Activated B cell treated with CpG ODN at 0.5 μM for 24 hours (primary cell): ENCODE results near the gene ZSWIM5. TPM values are rescaled to one million over a fixed set of nuclear protein-coding genes. Genes with fewer than 3 reads are reported as not detected.

Source experiments
- ATAC-seq: fragments of 200-7000 bp; cut with Tn5 transposase; one replicate; pipeline ENCODE4 v1.10.0; 2021; ENCODE audit warnings: low read depth, mild to moderate bottlenecking, moderate library complexity
- CTCF ChIA-PET: fragments of 350-600 bp; sonication (Branson Sonifier 250); formaldehyde crosslinking; loops from one replicate; lab custom pipeline; 2021; ENCODE audit warnings: antibody characterized with exemption; lab: Charles Lee
- POLR2A ChIA-PET: fragments of 350-600 bp; sonication (Branson Sonifier 250); formaldehyde crosslinking; loops from one replicate; lab custom pipeline; 2021; ENCODE audit warnings: antibody characterized with exemption; lab: Charles Lee
- DNase-seq: peaks from one replicate; pipeline ENCODE4 v3.0.0; 2022
- H3K27ac Mint-ChIP-seq: one replicate; pipeline ENCODE4 v1.8.0; 2020; ENCODE audit warnings: mixed read lengths
- H3K27me3 Mint-ChIP-seq: one replicate; pipeline ENCODE4 v1.8.0; 2021; ENCODE audit warnings: mixed read lengths
- H3K36me3 Mint-ChIP-seq: one replicate; pipeline ENCODE4 v1.8.0; 2021; ENCODE audit warnings: low read depth, mixed read lengths
- H3K4me1 Mint-ChIP-seq: one replicate; pipeline ENCODE4 v1.8.0; 2021; ENCODE audit warnings: mixed read lengths
- H3K4me3 Mint-ChIP-seq: one replicate; pipeline ENCODE4 v1.8.0; 2020; ENCODE audit warnings: mild to moderate bottlenecking, mixed read lengths
- H3K9me3 Mint-ChIP-seq: one replicate; pipeline ENCODE4 v1.8.0; 2020; ENCODE audit warnings: mixed read lengths
- intact Hi-C: fragments of 100-400 bp; cut with micrococcal nuclease; formaldehyde crosslinking; loops from one replicate; pipeline ENCODE4 v1.15.1; 2024
- total RNA-seq: library from RNA; stranded (reverse); gene quantifications from 2 replicates; pipeline ENCODE4 v1.2.3, GENCODE V29; 2022
- TF ChIP-seq, protein P1 (sequence below): fragments of 200-600 bp; IDR thresholded peaks from one replicate; pipeline ENCODE4 v1.8.0; 2022; ENCODE audit warnings: antibody characterized with exemption, mild to moderate bottlenecking

Gene ZSWIM5
- total RNA-seq, 1 donor from 2014 or later, result 1.6 TPM

- ATAC-seq (no peak), DNase-seq (no peak)
- H3K27ac Mint-ChIP-seq, result no peak overlapping the region
- H3K4me3 Mint-ChIP-seq, result no peak overlapping the region
- ChIA-PET CTCF (no interaction called here), POLR2A (no interaction called here)
- intact Hi-C loops, result no loop called here
- peaks cover 31% of the 10 kb centered on the region for H3K27me3 Mint-ChIP-seq
- TF ChIP-seq, protein P1, sequence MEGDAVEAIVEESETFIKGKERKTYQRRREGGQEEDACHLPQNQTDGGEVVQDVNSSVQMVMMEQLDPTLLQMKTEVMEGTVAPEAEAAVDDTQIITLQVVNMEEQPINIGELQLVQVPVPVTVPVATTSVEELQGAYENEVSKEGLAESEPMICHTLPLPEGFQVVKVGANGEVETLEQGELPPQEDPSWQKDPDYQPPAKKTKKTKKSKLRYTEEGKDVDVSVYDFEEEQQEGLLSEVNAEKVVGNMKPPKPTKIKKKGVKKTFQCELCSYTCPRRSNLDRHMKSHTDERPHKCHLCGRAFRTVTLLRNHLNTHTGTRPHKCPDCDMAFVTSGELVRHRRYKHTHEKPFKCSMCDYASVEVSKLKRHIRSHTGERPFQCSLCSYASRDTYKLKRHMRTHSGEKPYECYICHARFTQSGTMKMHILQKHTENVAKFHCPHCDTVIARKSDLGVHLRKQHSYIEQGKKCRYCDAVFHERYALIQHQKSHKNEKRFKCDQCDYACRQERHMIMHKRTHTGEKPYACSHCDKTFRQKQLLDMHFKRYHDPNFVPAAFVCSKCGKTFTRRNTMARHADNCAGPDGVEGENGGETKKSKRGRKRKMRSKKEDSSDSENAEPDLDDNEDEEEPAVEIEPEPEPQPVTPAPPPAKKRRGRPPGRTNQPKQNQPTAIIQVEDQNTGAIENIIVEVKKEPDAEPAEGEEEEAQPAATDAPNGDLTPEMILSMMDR, result no peak
- H3K36me3 Mint-ChIP-seq, result no peaks in the 10 kb centered on the region
- no peaks in the 10 kb centered on the region for H3K9me3 Mint-ChIP-seq
- H3K4me1 Mint-ChIP-seq, result no peaks in the 10 kb centered on the region
Observed at GRCh38 chr1:45213892-45214291, 7.5 kb upstream of the ZSWIM5 start.

DNA sequence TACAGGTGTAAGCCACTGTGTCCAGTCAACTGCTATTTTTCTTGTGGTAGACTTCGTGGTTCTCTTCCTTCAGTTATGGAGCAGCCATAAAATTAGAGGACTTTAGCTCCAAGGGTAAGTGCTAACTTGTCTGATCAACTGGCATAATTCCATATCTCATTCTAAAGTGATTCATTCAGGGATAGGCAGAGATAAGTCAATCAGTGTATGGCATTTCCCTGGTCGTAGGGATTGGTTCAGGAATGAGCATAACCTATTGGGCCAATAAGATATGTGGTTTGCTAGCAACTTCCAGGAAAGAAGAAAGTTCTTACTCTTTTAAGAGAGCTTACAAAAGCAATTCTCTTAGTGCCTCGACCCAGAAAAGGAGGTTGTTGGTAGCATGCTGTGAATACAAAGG is 4.7 kb upstream of the ZSWIM5 start:
- Mint-ChIP-seq H3K27ac (no peak overlapping the region), H3K27me3 (peaks cover 38% of the 10 kb centered on the region)
- TF ChIP-seq, protein P1, result no peak

GRCh38 chr1:45206808-45207623 is 611 bp upstream of the ZSWIM5 start:
- ChIA-PET POLR2A (interaction anchor here (0.5 to 0.6 kb wide), 2 partner anchors 61 to 74 kb away, joined by 3 to 10 read pairs; no protein-coding TSS in a partner anchor), CTCF (no interaction called here)
- TF ChIP-seq, protein P1, result no peak
- ATAC-seq (no peak), DNase-seq (no peak)
- Mint-ChIP-seq H3K9me3 (no peaks in the 10 kb centered on the region), H3K27ac (no peak overlapping the region), H3K4me3 (peak overlapping the region; percentile 81), H3K4me1 (peaks cover 13% of the 10 kb centered on the region), H3K36me3 (no peaks in the 10 kb centered on the region), H3K27me3 (peaks cover 24% of the 10 kb centered on the region)
- intact Hi-C loops, result loop anchor here (1.0 to 10.0 kb wide), 4 partner anchors 95 to 422 kb away; partner anchors contain the start of genes BEST4, EIF2B3, HECTD3 and UROD

More for the DNA sequence above, 4.7 kb upstream of the ZSWIM5 start:
- Mint-ChIP-seq H3K9me3 (no peaks in the 10 kb centered on the region), H3K4me3 (no peak overlapping the region), H3K36me3 (no peaks in the 10 kb centered on the region), H3K4me1 (peaks cover 9% of the 10 kb centered on the region)
- no peak for DNase-seq
- CTCF ChIA-PET, result no interaction called here
- POLR2A ChIA-PET, result no interaction called here
- intact Hi-C loops, result no loop called here
- no peak for ATAC-seq

DNA sequence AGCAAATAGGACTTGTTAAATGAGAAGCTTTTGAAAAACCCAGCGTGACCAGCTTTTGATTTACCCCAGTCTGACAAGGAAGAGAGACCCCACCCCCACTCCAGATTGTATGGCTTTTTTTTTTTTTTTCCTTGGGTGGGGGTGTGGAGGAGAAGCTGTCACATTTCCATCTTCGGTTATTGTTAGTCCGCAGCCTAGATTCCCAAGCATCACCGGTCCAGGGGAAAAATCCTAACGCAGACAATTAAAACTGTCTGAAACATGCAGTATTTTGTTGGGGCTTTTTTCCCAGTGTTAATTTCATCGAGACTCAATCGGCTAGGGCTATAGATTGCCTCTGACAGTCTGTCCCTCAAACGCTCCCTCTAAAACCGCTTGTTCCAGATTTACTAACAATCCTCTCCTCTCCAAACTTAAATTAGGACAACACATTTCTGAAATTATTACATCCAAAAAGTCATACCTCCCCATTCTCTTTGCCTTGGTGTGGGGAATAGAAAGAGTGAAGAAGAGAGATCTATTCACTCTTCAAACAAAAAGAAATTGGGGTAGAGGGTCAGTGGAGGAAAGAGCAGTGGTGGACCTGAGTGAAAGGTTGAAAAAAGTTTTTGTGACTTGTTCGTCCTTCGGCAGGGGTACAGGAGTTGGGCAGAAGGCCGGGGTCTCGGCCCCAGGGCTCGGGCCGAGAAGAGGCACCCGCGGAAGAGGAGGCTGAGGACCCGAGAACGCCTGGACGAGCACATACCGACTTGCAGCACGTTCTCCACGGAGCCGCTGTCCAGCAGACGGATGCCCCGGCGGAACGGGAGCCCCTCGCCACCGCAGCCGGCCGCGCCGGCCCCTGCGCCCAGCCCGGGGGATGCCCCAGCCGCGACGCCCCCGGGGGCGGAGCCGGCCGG is 1.1 kb downstream of the ZSWIM5 start:
- ATAC-seq, result peak; percentile 4
- TF ChIP-seq, protein P1, result no peak
- no peak for DNase-seq

More for the DNA sequence above, 1.1 kb downstream of the ZSWIM5 start:
- intact Hi-C loops, result loop anchor here (5.0 to 10.0 kb wide), 3 partner anchors 97 to 420 kb away; partner anchors contain the start of genes BEST4, HECTD3 and UROD
- peaks cover 13% of the 10 kb centered on the region for H3K4me1 Mint-ChIP-seq
- no peaks in the 10 kb centered on the region for H3K36me3 Mint-ChIP-seq
- H3K27ac Mint-ChIP-seq, result peak overlapping the region; percentile 33
- ChIA-PET CTCF (no interaction called here), POLR2A (interaction anchor here (0.5 to 0.7 kb wide), 3 partner anchors 247 to 1127 kb away, joined by 4 to 7 read pairs (median 4); no protein-coding TSS in a partner anchor)
- no peaks in the 10 kb centered on the region for H3K9me3 Mint-ChIP-seq
- H3K4me3 Mint-ChIP-seq, result peak overlapping the region; percentile 84
- peaks cover 20% of the 10 kb centered on the region for H3K27me3 Mint-ChIP-seq
